ENCODE measurements around the gene HYCC1. TPM values are rescaled to one million over a fixed set of nuclear protein-coding genes. Genes with fewer than 3 reads are reported as not detected.
"Not testable (repeated sequence)": the region's sequence is repeated elsewhere in the genome, so short reads cannot be mapped to it uniquely, and the experiment has no call there.

Gene HYCC1
- total RNA-seq, 1 donor from 2014 or later, result 19.7 TPM

- DNase-seq (ENCODE audit: low read depth), result no peak
- Histone ChIP-seq H3K36me3 (ENCODE audit: control insufficient read depth, insufficient read depth, low read length) (no peaks in the 10 kb centered on the region), H3K27me3 (ENCODE audit: control insufficient read depth, insufficient read depth, low read length) (no peaks in the 10 kb centered on the region), H3K4me3 (ENCODE audit: low read depth, low read length) (no peak overlapping the region)
- no peak for FAIRE-seq
- no peak for TF ChIP-seq CTCF (IDR thresholded peaks at IDR 0.05; ENCODE audit: insufficient read depth, low read length, severe bottlenecking)
These were observed 30.7 kb upstream of the HYCC1 start for GRCh38 chr7:23044581-23044980.

GRCh38 chr7:23043441-23043840 lies 29.5 kb upstream of the HYCC1 start:
- no peak for DNase-seq (ENCODE audit: low read depth)
- H3K4me3 ChIP-seq (ENCODE audit: low read depth, low read length), result no peak overlapping the region
- no peaks in the 10 kb centered on the region for H3K27me3 ChIP-seq (ENCODE audit: control insufficient read depth, insufficient read depth, low read length)
- no peak for FAIRE-seq
- no peaks in the 10 kb centered on the region for H3K36me3 ChIP-seq (ENCODE audit: control insufficient read depth, insufficient read depth, low read length)
- TF ChIP-seq CTCF (IDR thresholded peaks at IDR 0.05; ENCODE audit: insufficient read depth, low read length, severe bottlenecking), result no peak

- H3K36me3 ChIP-seq (ENCODE audit: control insufficient read depth, insufficient read depth, low read length); H3K27me3 ChIP-seq (ENCODE audit: control insufficient read depth, insufficient read depth, low read length); FAIRE-seq; DNase-seq (ENCODE audit: low read depth); H3K4me3 ChIP-seq (ENCODE audit: low read depth, low read length): not testable (repeated sequence)
These were observed 25.7 kb upstream of the HYCC1 start for GRCh38 chr7:23039674-23040073.

- H3K27me3 ChIP-seq (ENCODE audit: control insufficient read depth, insufficient read depth, low read length); FAIRE-seq; H3K36me3 ChIP-seq (ENCODE audit: control insufficient read depth, insufficient read depth, low read length); DNase-seq (ENCODE audit: low read depth); H3K4me3 ChIP-seq (ENCODE audit: low read depth, low read length): not testable (repeated sequence)
These were observed 21.8 kb upstream of the HYCC1 start for GRCh38 chr7:23035542-23036371.

GRCh38 chr7:23027261-23027660 lies 13.3 kb upstream of the HYCC1 start:
- TF ChIP-seq CTCF (IDR thresholded peaks at IDR 0.05; ENCODE audit: insufficient read depth, low read length, severe bottlenecking), result no peak
- FAIRE-seq, result no peak
- DNase-seq (ENCODE audit: low read depth), result no peak
- Histone ChIP-seq H3K36me3 (ENCODE audit: control insufficient read depth, insufficient read depth, low read length) (no peaks in the 10 kb centered on the region), H3K4me3 (ENCODE audit: low read depth, low read length) (no peak overlapping the region), H3K27me3 (ENCODE audit: control insufficient read depth, insufficient read depth, low read length) (no peaks in the 10 kb centered on the region)

GRCh38 chr7:23026164-23026563 lies 12.2 kb upstream of the HYCC1 start:
- no peaks in the 10 kb centered on the region for H3K27me3 ChIP-seq (ENCODE audit: control insufficient read depth, insufficient read depth, low read length)
- no peaks in the 10 kb centered on the region for H3K36me3 ChIP-seq (ENCODE audit: control insufficient read depth, insufficient read depth, low read length)
- no peak for FAIRE-seq
- no peak for TF ChIP-seq CTCF (IDR thresholded peaks at IDR 0.05; ENCODE audit: insufficient read depth, low read length, severe bottlenecking)
- H3K4me3 ChIP-seq (ENCODE audit: low read depth, low read length), result no peak overlapping the region
- DNase-seq (ENCODE audit: low read depth), result peak; percentile 53

GRCh38 chr7:23024454-23024853 lies 10.5 kb upstream of the HYCC1 start:
- no peak for DNase-seq (ENCODE audit: low read depth)
- FAIRE-seq, result no peak

More at GRCh38 chr7:23024454-23024853, 10.5 kb upstream of the HYCC1 start:
- H3K27me3 ChIP-seq (ENCODE audit: control insufficient read depth, insufficient read depth, low read length), result no peaks in the 10 kb centered on the region
- H3K36me3 ChIP-seq (ENCODE audit: control insufficient read depth, insufficient read depth, low read length), result no peaks in the 10 kb centered on the region
- no peak overlapping the region for H3K4me3 ChIP-seq (ENCODE audit: low read depth, low read length)
- no peak for TF ChIP-seq CTCF (IDR thresholded peaks at IDR 0.05; ENCODE audit: insufficient read depth, low read length, severe bottlenecking)
